K562 (cell line): Measurements from ENCODE around the gene ATP6V0D1. TPM values are rescaled to one million over a fixed set of nuclear protein-coding genes. Genes with fewer than 3 reads are reported as not detected.

Source experiments
- ATAC-seq: fragments of 200-7000 bp; cut with Tn5 transposase; 3 replicates; pipeline ENCODE4 v1.9.1; 2020; ENCODE audit warnings: moderate library complexity
- BruUV-seq: library from RNA; stranded (reverse); fragments of 400-500 nt; replicated peaks from 2 replicates; lab custom pipeline; 2021; lab: Mats Ljungman, UMichigan
- CTCF ChIA-PET: fragments of 300-600 bp; formaldehyde crosslinking; extraction: SDS; loops from one replicate; lab custom pipeline; 2021; ENCODE audit warnings: low intra/inter-chr PET ratio; lab: Yijun Ruan, JAX
- POLR2A ChIA-PET: fragments of 300-600, 350-650 bp; sonication (Branson Sonifier 250); formaldehyde crosslinking; extraction: SDS; loops from one replicate; lab custom pipeline; 2021; ENCODE audit warnings: antibody characterized with exemption, inconsistent platforms; lab: Yijun Ruan, JAX
- DNase-seq, 4 experiments: peaks; one replicate each; pipeline versions ENCODE4 v3.0.0 to v3.0.0-alpha.2; 2011 to 2018; ENCODE audit warnings: low spot score in 3 of 4, mixed read lengths in 3 of 4; ENCODE audit errors: extremely low read depth in 1 of 4
- FAIRE-seq: peaks from 2 replicates; lab custom pipeline; 2011; peaks lifted over from hg19 to GRCh38; lab: Jason Lieb, UNC
- H2AFZ ChIP-seq: 2 replicates; pipeline ENCODE4 v1.6.0; 2011; ENCODE audit warnings: low read depth, low read length, control low read depth, inconsistent platforms
- H3K27ac ChIP-seq: fragments of 200-600 bp; 3 replicates; pipeline ENCODE4 v1.8.0; 2011; ENCODE audit warnings: low read depth, mild to moderate bottlenecking, control low read depth, inconsistent platforms, low read length, moderate library complexity, mixed read lengths; ENCODE audit errors: extremely low read depth
- H3K27me3 ChIP-seq, 2 experiments: fragments of 300-600 bp in 1 of 2; 2 replicates in 1 of 2; 3 replicates in 1 of 2; pipeline versions ENCODE4 v1.6.0 to v1.8.0; 2011; ENCODE audit warnings: inconsistent platforms in 2 of 2, low read length in 2 of 2, mild to moderate bottlenecking in 1 of 2, mixed read lengths in 1 of 2, moderate library complexity in 1 of 2; ENCODE audit not compliant: control insufficient read depth in 2 of 2, insufficient read depth in 2 of 2
- H3K36me3 ChIP-seq: fragments of 300-600 bp; 3 replicates; pipeline ENCODE4 v1.8.0; 2011; ENCODE audit warnings: mild to moderate bottlenecking, low read length, inconsistent platforms; ENCODE audit not compliant: control insufficient read depth, insufficient read depth
- H3K4me1 ChIP-seq, 2 experiments: fragments of 200-600 bp in 1 of 2; replicated peaks in 1 of 2; 2 replicates in 1 of 2; 3 replicates in 1 of 2; pipeline versions ENCODE4 v1.5.1 to v1.8.0; 2011; ENCODE audit warnings: inconsistent platforms in 2 of 2, low read length in 2 of 2, mild to moderate bottlenecking in 1 of 2, mixed read lengths in 1 of 2, moderate library complexity in 1 of 2; ENCODE audit not compliant: control insufficient read depth in 2 of 2, insufficient read depth in 2 of 2
- H3K4me2 ChIP-seq: 2 replicates; pipeline ENCODE4 v1.6.1; 2011; ENCODE audit warnings: low read length, control low read depth, inconsistent platforms, mixed read lengths; ENCODE audit not compliant: insufficient read depth
- H3K4me3 ChIP-seq: fragments of 200-600 bp; sonication (generic), shearing (Covaris generic); 2 replicates; pipeline ENCODE4 v1.5.1; 2016; ENCODE audit warnings: control low read depth, inconsistent platforms
- H3K79me2 ChIP-seq: fragments of 200-600 bp; 3 replicates; pipeline ENCODE4 v1.8.0; 2011; ENCODE audit warnings: low read length, inconsistent platforms; ENCODE audit not compliant: control insufficient read depth, insufficient read depth
- H3K9ac ChIP-seq, 2 experiments: 2 replicates each; pipeline versions ENCODE4 v1.6.0 to v1.6.1; 2011; ENCODE audit warnings: low read depth in 2 of 2, low read length in 2 of 2, control low read depth in 1 of 2, inconsistent platforms in 1 of 2, mild to moderate bottlenecking in 1 of 2, mixed read lengths in 1 of 2; ENCODE audit not compliant: insufficient read depth in 1 of 2
- H3K9me1 ChIP-seq: one replicate; pipeline ENCODE4 v1.6.0; 2011; ENCODE audit warnings: inconsistent platforms, mild to moderate bottlenecking, low read length, moderate library complexity; ENCODE audit not compliant: control insufficient read depth, insufficient read depth
- H3K9me3 ChIP-seq: replicated peaks from 2 replicates; pipeline ENCODE4 v1.5.1; 2011; ENCODE audit warnings: low read depth, low read length, inconsistent platforms; ENCODE audit not compliant: control insufficient read depth, insufficient read depth
- H4K20me1 ChIP-seq: replicated peaks from 2 replicates; pipeline ENCODE4 v1.6.1; 2011; ENCODE audit warnings: low read length, inconsistent platforms, mixed read lengths; ENCODE audit not compliant: control insufficient read depth, insufficient read depth
- CEBPB ChIP-seq: fragments of 450-650 bp; IDR thresholded peaks from 2 replicates; pipeline ENCODE4 v1.6.1; 2016; ENCODE audit warnings: missing genetic modification characterization, missing compliant biosample characterization
- CEBPG ChIP-seq, 3 experiments: fragments of 200-800 bp in 1 of 3; sonication (Bioruptor generic) in 1 of 3; sonication (generic) in 1 of 3; formaldehyde crosslinking in 1 of 3; IDR thresholded peaks in 2 of 3; conservative IDR thresholded peaks in 1 of 3; 2 replicates each; pipeline versions ENCODE4 v1.6.1 to v1.8.0; 2016 to 2022; ENCODE audit warnings: missing compliant biosample characterization in 2 of 3, missing genetic modification characterization in 2 of 3, mild to moderate bottlenecking in 1 of 3, missing genetic modification reagents in 1 of 3
- GTF2A2 ChIP-seq: IDR thresholded peaks from 2 replicates; pipeline ENCODE4 v1.6.1; 2016; ENCODE audit warnings: mild to moderate bottlenecking, missing genetic modification characterization, missing compliant biosample characterization
- HES1 ChIP-seq: fragments of 450-650 bp; IDR thresholded peaks from 2 replicates; pipeline ENCODE4 v1.6.1; 2016; ENCODE audit warnings: low read depth, mild to moderate bottlenecking, moderate library complexity
- KDM5B ChIP-seq: fragments of 200-600 bp; sonication (generic); IDR thresholded peaks from 2 replicates; pipeline ENCODE4 v1.6.1; 2012; ENCODE audit warnings: low read depth, mild to moderate bottlenecking, moderate library complexity, low read length, control low read depth, inconsistent platforms; ENCODE audit not compliant: insufficient replicate concordance
- RAD21 ChIP-seq, 2 experiments: fragments of 250-450 bp in 1 of 2; fragments of 450-650 bp in 1 of 2; sonication (Bioruptor Pico) in 1 of 2; formaldehyde crosslinking in 1 of 2; IDR thresholded peaks in 1 of 2; conservative IDR thresholded peaks in 1 of 2; 2 replicates each; pipeline versions ENCODE4 v1.4.0 to v1.8.0; 2020 to 2022; ENCODE audit warnings: mild to moderate bottlenecking in 2 of 2, moderate library complexity in 1 of 2
- RBM15 ChIP-seq: fragments of 200-400 bp; formaldehyde crosslinking; IDR thresholded peaks from 2 replicates; pipeline ENCODE4 v1.6.1; 2018; ENCODE audit warnings: mild to moderate bottlenecking, low read length, moderate library complexity; ENCODE audit not compliant: insufficient read depth
- SETDB1 ChIP-seq: IDR thresholded peaks from one replicate; pipeline ENCODE4 v1.6.1; 2012; ENCODE audit warnings: low read length, control low read depth, inconsistent platforms
- THRA ChIP-seq: fragments of 450-650 bp; IDR thresholded peaks from 2 replicates; pipeline ENCODE4 v1.6.1; 2017; ENCODE audit warnings: mild to moderate bottlenecking, moderate library complexity
- ZNF24 ChIP-seq: fragments of 450-650 bp; IDR thresholded peaks from 2 replicates; pipeline ENCODE4 v1.6.1; 2016
- ZNF780A ChIP-seq: fragments of 250-450 bp; sonication (Bioruptor Pico); IDR thresholded peaks from 2 replicates; pipeline ENCODE4 v1.5.0; 2021; ENCODE audit warnings: mild to moderate bottlenecking
- WGBS: fragments of 100-300 bp; shearing (Covaris generic); methylation state at CpG from one replicate; pipeline ENCODE4 v1.1.6; 2016; ENCODE audit warnings: low coverage, mixed read lengths; ENCODE audit not compliant: insufficient coverage; ENCODE audit errors: missing lambda C conversion rate; 5-methylcytosine and 5-hydroxymethylcytosine counted together
- in situ Hi-C: fragments of 300-500 bp; cut with MboI; formaldehyde crosslinking; loops from 4 replicates; pipeline ENCODE4 v1.15.0; 2018; ENCODE audit warnings: inconsistent platforms, mixed read lengths
- intact Hi-C: fragments of 100-400 bp; cut with micrococcal nuclease; formaldehyde crosslinking; loops from 2 replicates; pipeline ENCODE4 v1.14.2; 2022
- polyA plus RNA-seq, 8 experiments: library from polyadenylated mRNA; depleted of rRNA in 4 of 8; stranded (reverse) in 5 of 8; unstranded in 3 of 8; fragments of >200 nt; fragmentation: Nextera tagmentation in 2 of 8; fragmentation: Illumina TruSeq in 1 of 8; extraction: Ambion mirVana in 2 of 8; extraction: Trizol in 1 of 8; gene quantifications; 2 replicates each; pipeline versions ENCODE4 v1.2.1 to v1.2.3, GENCODE V29; 2011 to 2014; ENCODE audit warnings: inconsistent platforms in 1 of 8, missing spikeins in 1 of 8
- total RNA-seq, 7 experiments: library from RNA; depleted of rRNA in 6 of 7; stranded (reverse); fragments of >200 nt in 6 of 7; fragmentation: Illumina TruSeq in 2 of 7; extraction: Trizol in 2 of 7; gene quantifications; 2 replicates each; pipeline versions ENCODE4 v1.2.1 to v1.2.3, GENCODE V29; 2011 to 2021; ENCODE audit warnings: low replicate concordance in 1 of 7
- TF ChIP-seq, protein P1 (sequence below), 2 experiments: fragments of 450-650 bp; IDR thresholded peaks; 2 replicates each; pipeline ENCODE4 v1.6.1; 2016

ATP6V0D1 gene
- total and polyA plus RNA-seq, 9 of the 15 experiments (the other 6 are each of a cell fraction or from before 2014, with no cell fraction given): 23.2 to 69.7 (median 45.6) TPM

DNA sequence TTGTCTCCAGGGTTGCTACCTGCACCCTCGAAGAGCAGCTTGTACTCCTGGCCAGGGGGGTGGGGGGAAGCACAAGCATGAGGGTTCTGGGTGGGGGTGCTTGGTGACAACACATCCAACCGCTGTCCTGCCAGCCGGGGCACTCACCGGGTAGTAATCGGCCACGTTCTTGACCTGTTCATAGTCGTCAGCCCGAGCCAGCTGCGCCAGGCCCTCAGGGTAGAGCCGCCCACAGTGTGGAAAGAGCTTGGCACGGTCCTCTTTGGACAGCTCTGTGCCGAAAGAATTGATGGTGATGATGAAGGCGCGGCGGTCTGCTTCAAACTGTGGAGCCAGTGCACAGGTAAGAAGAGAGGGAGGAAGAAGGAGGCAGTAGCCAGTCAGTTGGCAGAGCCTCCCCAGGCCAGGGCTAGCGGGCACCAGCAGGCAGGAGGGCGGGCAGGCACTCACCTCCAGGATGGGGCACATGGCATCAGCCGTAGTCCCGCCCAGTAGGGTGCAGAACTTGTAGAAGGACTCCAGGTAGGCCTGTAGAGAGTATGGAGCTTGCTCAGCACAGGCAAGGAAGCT is 42.0 kb downstream of the ATP6V0D1 start (continued):
- no peak for TF ChIP-seq SETDB1
- no peak for TF ChIP-seq RBM15
- no peak for TF ChIP-seq ZNF780A (CRISPR knock-in tag)
- TF ChIP-seq RAD21 (CRISPR knock-in tag; conservative IDR thresholded peaks at IDR 0.05 in 1 of 2, IDR thresholded peaks at IDR 0.05 in 1 of 2): no peak
- no peak for TF ChIP-seq KDM5B
- no peak for TF ChIP-seq HES1
- TF ChIP-seq GTF2A2 (tag): no peak
- no peak for TF ChIP-seq ZNF24

- H3K4me3 ChIP-seq: no peak overlapping the region
- intact Hi-C loops: no loop called here
- FAIRE-seq: no peak
- 0 out of 2 replicates have a peak, but pooled peaks have one; percentile 30 for TF ChIP-seq CEBPG (CRISPR knock-in tag; IDR thresholded peaks at IDR 0.05)
- TF ChIP-seq CEBPG (tag; conservative IDR thresholded peaks at IDR 0.05 in 1 of 2, IDR thresholded peaks at IDR 0.05 in 1 of 2): no peak
- TF ChIP-seq CEBPB (tag): peak; percentile 68
- TF ChIP-seq, protein P1, sequence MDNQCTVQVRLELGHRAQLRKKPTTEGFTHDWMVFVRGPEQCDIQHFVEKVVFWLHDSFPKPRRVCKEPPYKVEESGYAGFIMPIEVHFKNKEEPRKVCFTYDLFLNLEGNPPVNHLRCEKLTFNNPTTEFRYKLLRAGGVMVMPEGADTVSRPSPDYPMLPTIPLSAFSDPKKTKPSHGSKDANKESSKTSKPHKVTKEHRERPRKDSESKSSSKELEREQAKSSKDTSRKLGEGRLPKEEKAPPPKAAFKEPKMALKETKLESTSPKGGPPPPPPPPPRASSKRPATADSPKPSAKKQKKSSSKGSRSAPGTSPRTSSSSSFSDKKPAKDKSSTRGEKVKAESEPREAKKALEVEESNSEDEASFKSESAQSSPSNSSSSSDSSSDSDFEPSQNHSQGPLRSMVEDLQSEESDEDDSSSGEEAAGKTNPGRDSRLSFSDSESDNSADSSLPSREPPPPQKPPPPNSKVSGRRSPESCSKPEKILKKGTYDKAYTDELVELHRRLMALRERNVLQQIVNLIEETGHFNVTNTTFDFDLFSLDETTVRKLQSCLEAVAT (IDR thresholded peaks at IDR 0.05): peak in 1 of 2 experiments; percentile 73; a peak in 1 of 4 replicates
- no peak for TF ChIP-seq THRA
- TF ChIP-seq, all 486 proteins: peak for 3
- WGBS: 91% methylated on average over 17 of the region's 20 CpGs
- ChIA-PET POLR2A (no interaction called here), CTCF (no interaction called here)
- TSS peak; percentile 85 for BruUV-seq
- in situ Hi-C loops: no loop called here
- DNase-seq: no peak
- peaks cover 0 to 21% of the 10 kb centered on the region in 2 experiments; a peak in 1 of 5 replicates for H3K4me1 ChIP-seq
- H3K36me3 ChIP-seq: peaks cover 39% of the 10 kb centered on the region; the same call in 2 of the 3 replicates
- no peak overlapping the region for H3K27ac ChIP-seq
- H2AFZ ChIP-seq: no peak overlapping the region
- 0 out of 2 replicates have a peak, but pooled peaks cover 3% of the 10 kb centered on the region for H4K20me1 ChIP-seq
- H3K79me2 ChIP-seq: no peaks in the 10 kb centered on the region
- no peak overlapping the region for H3K4me2 ChIP-seq
- no peaks in the 10 kb centered on the region for H3K27me3 ChIP-seq
- no peak overlapping the region for H3K9ac ChIP-seq
- peaks cover 2% of the 10 kb centered on the region for H3K9me1 ChIP-seq
- no peaks in the 10 kb centered on the region for H3K9me3 ChIP-seq
- no peak for ATAC-seq
Observed at GRCh38 chr16:67438098-67438791, 42.7 kb downstream of the ATP6V0D1 start.
